Measurements from ENCODE around the gene NOP53. TPM values are rescaled to one million over a fixed set of nuclear protein-coding genes. Genes with fewer than 3 reads are reported as not detected.

Gene NOP53
- total and polyA plus RNA-seq, 2 of the 8 experiments (the other 6 are each of a cell fraction or from before 2014, with no cell fraction given): 107 to 245 TPM

DNA sequence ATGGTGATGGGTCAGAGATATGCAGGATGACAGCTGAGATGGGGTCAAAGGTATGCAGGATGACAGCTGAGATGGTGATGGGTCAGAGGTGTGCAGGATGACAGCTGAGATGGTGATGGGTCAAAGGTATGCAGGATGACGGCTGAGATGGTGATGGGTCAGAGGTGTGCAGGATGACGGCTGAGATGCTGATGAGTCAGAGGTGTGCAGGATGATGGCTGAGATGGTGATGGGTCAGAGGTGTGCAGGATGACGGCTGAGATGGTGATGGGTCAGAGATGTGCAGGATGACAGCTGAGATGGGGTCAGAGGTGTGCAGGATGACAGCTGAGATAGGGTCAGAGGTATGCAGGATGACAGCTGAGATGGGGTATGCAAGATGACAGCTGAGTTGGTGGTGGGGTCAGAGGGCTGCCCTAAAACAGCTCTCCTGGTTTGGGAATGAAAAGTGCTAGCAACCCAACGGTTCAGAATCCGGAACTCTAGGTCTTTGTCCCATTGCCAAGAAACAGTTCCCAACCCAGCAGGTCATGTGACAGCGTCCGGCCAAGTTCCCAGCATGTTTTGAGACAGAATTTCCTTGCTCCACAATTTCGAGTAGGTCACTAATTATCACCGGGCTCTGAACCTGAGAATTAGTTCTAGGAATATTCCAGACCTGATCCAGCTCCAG lies 36.4 kb downstream of the NOP53 start:
- no peak overlapping the region for H2BK120ac ChIP-seq (replicated peaks; ENCODE audit: low read depth, low read length)
- H2BK12ac ChIP-seq (ENCODE audit: low read depth, low read length): no peak overlapping the region
- H4K20me1 ChIP-seq (replicated peaks in 1 of 2; ENCODE audit: control insufficient read depth in 1 of 2, insufficient read depth in 2 of 2, low read length in 2 of 2): peaks cover 8 to 25% of the 10 kb centered on the region in 2 experiments
- H3K27ac ChIP-seq (ENCODE audit: low read depth, low read length): no peak overlapping the region
- H3K4me3 ChIP-seq (ENCODE audit: extremely low read depth in 1 of 4, insufficient read depth in 2 of 4, low read depth in 3 of 4, low read length in 4 of 4): no peak overlapping the region
- no peak for FAIRE-seq
- H3K36me3 ChIP-seq (ENCODE audit: control insufficient read depth in 2 of 4, insufficient read depth in 4 of 4, low read length in 3 of 4): peaks cover 21 to 45% (median 37%) of the 10 kb centered on the region in 4 experiments
- no peak overlapping the region for H3K23ac ChIP-seq (ENCODE audit: insufficient read length)
- H3K14ac ChIP-seq (ENCODE audit: insufficient read length): no peak overlapping the region
- no peak overlapping the region for H2BK20ac ChIP-seq (ENCODE audit: low read length)
- no peak overlapping the region for H3K4me2 ChIP-seq (ENCODE audit: insufficient read depth in 1 of 2, low read depth in 2 of 2, low read length in 2 of 2)
- no peaks in the 10 kb centered on the region for H3K27me3 ChIP-seq (replicated peaks in 1 of 4; ENCODE audit: control insufficient read depth in 3 of 4, extremely low read depth in 1 of 4, insufficient read depth in 3 of 4, low read length in 3 of 4)
- ChIA-PET POLR2A (ENCODE audit: partially characterized antibody) (interaction anchor here (0.6 to 1.2 kb wide), 7 partner anchors 18 to 65 kb away, joined by 3 to 5 read pairs (median 3); partner anchors contain the start of gene NOP53), CTCF (ENCODE audit: partially characterized antibody) (interaction anchor here (1.0 to 3.4 kb wide), 3 partner anchors 16 to 69 kb away, joined by 3 to 32 read pairs (median 4); no protein-coding TSS in a partner anchor)
- H4K8ac ChIP-seq (ENCODE audit: extremely low read depth, insufficient read depth, low read length): no peak overlapping the region
- no peak overlapping the region for H3K18ac ChIP-seq (ENCODE audit: extremely low read depth, low read length)
- H4K91ac ChIP-seq (replicated peaks; ENCODE audit: insufficient read length, low read length): no peak overlapping the region
- peak overlapping the region in 1 of 4 experiments; percentile 21; a peak in 1 of 7 replicates for H3K9ac ChIP-seq (replicated peaks in 1 of 4; ENCODE audit: extremely low read depth in 1 of 4, low read depth in 3 of 4, low read length in 3 of 4)
- H3K79me2 ChIP-seq (ENCODE audit: control insufficient read depth in 1 of 2, insufficient read depth in 2 of 2, low read length in 2 of 2): peaks cover 13 to 25% of the 10 kb centered on the region in 2 experiments
- H4K5ac ChIP-seq (ENCODE audit: insufficient read length, low read depth, low read length): no peak overlapping the region
- no peak overlapping the region for H2AFZ ChIP-seq (ENCODE audit: low read length)
- H2BK5ac ChIP-seq (ENCODE audit: low read depth, low read length): no peak overlapping the region
- no peak overlapping the region for H3K56ac ChIP-seq (replicated peaks; ENCODE audit: insufficient read length, low read depth, low read length)
- peaks cover 7% of the 10 kb centered on the region for H3K79me1 ChIP-seq (ENCODE audit: low read depth, low read length)
- H3K4ac ChIP-seq (replicated peaks; ENCODE audit: insufficient read length, low read depth, low read length): no peak overlapping the region
- H3K4me1 ChIP-seq (replicated peaks in 1 of 4; ENCODE audit: control insufficient read depth in 3 of 4, insufficient read depth in 4 of 4, low read length in 3 of 4): peaks cover 0 to 6% (median 2%) of the 10 kb centered on the region in 4 experiments; a peak in 4 of 7 replicates
- H2BK15ac ChIP-seq (ENCODE audit: low read length): no peak overlapping the region
- no peaks in the 10 kb centered on the region for H3K9me3 ChIP-seq (ENCODE audit: insufficient read depth in 2 of 2, low read depth in 1 of 2, low read length in 1 of 2)
- H2AK5ac ChIP-seq (ENCODE audit: low read depth, low read length): no peak overlapping the region
- 92% methylated on average over 9 of the region's 9 CpGs; no CpG with 5 or more reads in 1 of the 2 experiments for WGBS, 2 experiments (ENCODE audit: extremely low coverage in 1 of 2, insufficient coverage in 1 of 2, insufficient read length in 1 of 2, insufficient replicate concordance in 2 of 2, low coverage in 1 of 2, low lambda C conversion rate in 2 of 2, missing lambda C conversion rate in 1 of 2)
- DNase-seq (ENCODE audit: low read depth in 1 of 2, low spot score in 2 of 2): no peak
- peaks cover 8% of the 10 kb centered on the region for H3K23me2 ChIP-seq (ENCODE audit: low read depth, low read length)
- TF ChIP-seq GABPA (IDR thresholded peaks at IDR 0.05; ENCODE audit: borderline replicate concordance, insufficient read depth, low read length) (no peak), POLR2A (IDR thresholded peaks at IDR 0.05; ENCODE audit: control extremely low read depth in 1 of 2, low read depth in 2 of 2, low read length in 2 of 2) (no peak), CBX8 (IDR thresholded peaks at IDR 0.05; ENCODE audit: borderline replicate concordance, low read depth, low read length) (no peak), TBP (IDR thresholded peaks at IDR 0.05; ENCODE audit: low read depth, low read length) (no peak), KDM4A (IDR thresholded peaks at IDR 0.05; ENCODE audit: low read depth, low read length, severe bottlenecking) (no peak), ATF3 (IDR thresholded peaks at IDR 0.05; ENCODE audit: insufficient read depth, low read depth, low read length) (no peak), JUN (IDR thresholded peaks at IDR 0.05; ENCODE audit: low read depth, low read length) (no peak), MAX (IDR thresholded peaks at IDR 0.05) (no peak), BACH1 (IDR thresholded peaks at IDR 0.05; ENCODE audit: low read length) (no peak), SP4 (IDR thresholded peaks at IDR 0.05; ENCODE audit: low read length) (no peak), TAF7 (optimal IDR thresholded peaks at IDR 0.05; ENCODE audit: borderline replicate concordance, low read depth, low read length) (no peak), ASH2L (IDR thresholded peaks at IDR 0.05; ENCODE audit: low read length) (no peak), TEAD4 (IDR thresholded peaks at IDR 0.05; ENCODE audit: low read depth, low read length) (no peak)
